NCI-H1092 treated with DMSO at 0.1 percent for 48 hours (cell line): ENCODE results near the gene ALDH1A2.
"Not testable (repeated sequence)": the region's sequence is repeated elsewhere in the genome, so short reads cannot be mapped to it uniquely, and the experiment has no call there.

Experiments
- DNase-seq: peaks from one replicate; lab custom pipeline; 2025; lab: John Stamatoyannopoulos, UW

ALDH1A2 gene

DNA sequence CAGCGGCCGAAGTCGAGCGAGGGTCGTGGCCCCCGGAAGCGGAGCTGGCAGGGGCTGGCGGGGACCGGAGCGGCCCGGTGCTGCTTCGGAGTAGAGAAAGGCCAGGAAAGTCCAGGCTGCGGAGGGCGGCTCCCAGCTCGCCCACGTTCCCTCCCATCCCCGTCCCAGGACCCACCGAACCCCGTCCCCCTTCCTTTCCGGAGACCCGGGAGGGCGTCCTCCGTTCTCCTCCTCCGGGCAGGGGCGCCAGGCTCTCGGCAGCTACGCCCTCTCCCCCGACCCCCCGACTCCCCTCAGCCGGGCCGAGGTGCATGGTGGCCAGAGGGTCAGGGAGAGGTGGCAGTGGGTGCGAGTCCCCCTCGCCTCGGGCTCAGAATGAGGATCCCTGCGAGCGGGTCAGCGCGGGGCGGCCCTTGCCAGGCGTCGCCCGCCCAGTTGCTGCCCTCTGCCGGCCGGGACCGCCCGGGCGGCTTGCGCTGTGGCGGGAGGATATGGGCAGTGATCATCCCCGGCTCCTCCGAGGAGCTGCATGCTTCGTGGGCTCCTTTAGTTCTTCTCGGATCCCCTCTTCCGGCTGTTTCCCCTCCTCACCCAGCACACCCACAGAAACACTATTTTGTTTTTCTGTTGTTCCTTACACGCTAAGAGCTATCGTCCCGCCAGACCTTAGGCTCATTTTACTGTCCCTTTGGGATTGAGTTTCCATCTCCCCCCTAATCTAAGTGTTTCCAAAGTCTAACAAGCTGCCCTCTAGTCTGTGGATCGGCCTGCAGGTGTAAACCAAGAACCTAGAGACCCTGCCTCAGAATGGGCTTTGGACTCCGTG is 744 bp upstream of the ALDH1A2 start:
- DNase-seq, result no peak

DNA sequence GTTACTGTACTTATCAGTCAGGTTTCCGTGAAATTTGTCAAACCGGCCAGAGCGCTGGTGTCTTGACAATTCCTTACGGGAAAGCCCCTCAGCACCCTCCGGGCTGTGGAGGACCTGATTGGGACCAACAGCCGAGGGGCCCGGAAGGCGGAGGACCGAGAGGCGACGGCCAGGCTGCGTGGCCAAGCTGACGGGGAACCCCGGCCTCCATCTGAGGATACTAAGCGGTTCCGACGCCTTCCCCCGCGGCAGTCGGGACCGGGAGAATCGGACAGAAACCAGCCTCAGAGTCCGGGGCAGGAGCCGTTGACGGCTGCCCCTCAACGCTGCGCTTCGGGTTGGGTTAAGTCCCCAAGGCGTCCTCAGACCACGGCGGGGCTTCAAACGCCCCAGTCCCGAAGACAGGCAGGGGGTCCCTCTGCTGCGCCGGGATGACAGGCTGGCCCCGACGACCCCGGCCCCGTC is 499 bp downstream of the ALDH1A2 start:
- DNase-seq, result no peak

GRCh38 chr15:58064082-58064979 is 1.2 kb downstream of the ALDH1A2 start:
- no peak for DNase-seq

- DNase-seq, result no peak
These were observed 1.9 kb downstream of the ALDH1A2 start for GRCh38 chr15:58063614-58064013.

DNA sequence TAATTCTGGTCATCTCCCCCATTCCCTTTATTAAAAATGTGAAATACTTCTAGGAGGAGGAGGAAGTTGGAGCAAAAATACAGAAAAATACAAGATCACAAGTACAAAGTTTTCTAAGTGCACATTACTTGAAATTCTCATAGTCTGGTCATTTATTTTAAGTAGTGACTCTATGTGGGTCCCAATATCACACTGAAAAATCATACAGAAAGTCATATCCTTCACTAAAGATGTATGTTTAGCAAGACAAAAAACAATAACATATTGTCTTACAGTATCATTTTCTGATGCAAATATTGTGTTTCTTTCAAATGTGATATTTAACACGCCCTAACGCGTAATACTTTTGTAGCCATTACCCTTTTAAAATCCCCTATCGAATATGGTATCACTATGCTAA is 2.5 kb downstream of the ALDH1A2 start:
- no peak for DNase-seq

DNA sequence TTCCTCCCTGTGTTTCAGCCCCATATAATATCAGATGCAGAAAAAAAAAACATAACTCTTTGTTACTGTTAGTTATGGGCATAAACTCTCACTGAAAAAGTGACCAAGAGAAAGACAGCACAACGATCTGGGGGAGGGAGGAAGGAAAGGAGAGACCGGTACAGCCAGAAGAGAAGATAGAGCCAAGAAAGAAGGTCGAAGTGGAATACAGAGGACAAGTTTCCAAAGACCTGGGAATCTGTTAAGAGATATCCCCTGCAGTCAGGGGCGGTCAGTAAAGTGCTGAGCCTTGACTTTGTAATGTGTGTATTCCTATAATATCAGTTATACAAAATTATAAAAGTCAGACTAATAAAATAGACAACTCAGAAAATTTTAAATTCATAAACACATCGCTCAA is 3.3 kb downstream of the ALDH1A2 start:
- DNase-seq, result no peak

- no peak for DNase-seq
These were observed 4.9 kb downstream of the ALDH1A2 start for GRCh38 chr15:58060575-58060974.

- no peak for DNase-seq
These were observed 6.8 kb downstream of the ALDH1A2 start for GRCh38 chr15:58058729-58059128.

- DNase-seq, result no peak
These were observed 7.4 kb downstream of the ALDH1A2 start for GRCh38 chr15:58058073-58058472.

GRCh38 chr15:58057559-58057958 is 8.0 kb downstream of the ALDH1A2 start:
- no peak for DNase-seq

DNA sequence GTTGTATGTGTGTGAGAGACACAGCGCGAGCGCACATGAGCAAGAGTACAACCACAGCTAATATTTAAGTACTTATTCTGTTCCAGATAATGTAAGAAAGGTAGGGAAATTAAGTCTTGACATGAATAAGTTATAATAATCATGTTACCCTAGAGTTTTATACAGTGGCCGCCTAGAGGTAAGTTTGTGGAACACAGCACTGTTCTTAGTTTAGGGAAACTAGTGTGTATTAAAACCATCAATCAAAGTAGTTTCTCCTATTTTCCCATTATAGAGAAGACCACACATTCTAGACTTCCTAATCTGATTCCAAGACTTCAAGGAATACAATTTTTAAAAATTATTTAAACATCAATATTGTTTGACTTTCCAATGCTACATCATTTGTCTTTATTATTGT is 9.5 kb downstream of the ALDH1A2 start:
- no peak for DNase-seq

GRCh38 chr15:58053315-58054153 is 12.0 kb downstream of the ALDH1A2 start:
- DNase-seq, result no peak

- no peak for DNase-seq
These were observed 13.2 kb downstream of the ALDH1A2 start for GRCh38 chr15:58052334-58052733.

- no peak for DNase-seq
These were observed 15.8 kb downstream of the ALDH1A2 start for GRCh38 chr15:58049520-58050227.

GRCh38 chr15:58048261-58048660 is 17.2 kb downstream of the ALDH1A2 start:
- no peak for DNase-seq

GRCh38 chr15:58047149-58047548 is 18.4 kb downstream of the ALDH1A2 start:
- DNase-seq, result no peak

GRCh38 chr15:58046467-58046866 is 19.0 kb downstream of the ALDH1A2 start:
- no peak for DNase-seq

- not testable (repeated sequence) for DNase-seq
These were observed 20.1 kb downstream of the ALDH1A2 start for GRCh38 chr15:58045376-58045775.

DNA sequence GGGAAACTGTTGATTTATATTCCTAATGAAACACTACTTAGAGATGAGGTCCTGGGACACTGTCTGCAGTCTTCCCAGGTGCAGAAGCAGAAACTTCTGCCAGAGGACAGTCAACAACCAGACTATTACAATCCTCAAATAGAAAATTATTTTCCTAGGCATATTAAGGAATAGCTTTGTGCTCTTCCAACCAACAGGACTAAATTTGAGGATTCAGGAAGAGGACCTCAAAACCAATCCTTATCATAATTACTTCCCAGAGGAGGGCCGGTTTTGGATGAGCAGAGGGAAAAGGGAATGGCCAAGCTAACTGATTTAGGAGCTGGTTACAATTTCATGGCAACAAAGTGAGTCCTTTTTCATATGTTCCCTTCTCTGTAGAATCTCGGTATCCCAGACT is 21.0 kb downstream of the ALDH1A2 start:
- DNase-seq, result no peak

- DNase-seq, result no peak
These were observed 22.2 kb downstream of the ALDH1A2 start for GRCh38 chr15:58043192-58043903.

DNA sequence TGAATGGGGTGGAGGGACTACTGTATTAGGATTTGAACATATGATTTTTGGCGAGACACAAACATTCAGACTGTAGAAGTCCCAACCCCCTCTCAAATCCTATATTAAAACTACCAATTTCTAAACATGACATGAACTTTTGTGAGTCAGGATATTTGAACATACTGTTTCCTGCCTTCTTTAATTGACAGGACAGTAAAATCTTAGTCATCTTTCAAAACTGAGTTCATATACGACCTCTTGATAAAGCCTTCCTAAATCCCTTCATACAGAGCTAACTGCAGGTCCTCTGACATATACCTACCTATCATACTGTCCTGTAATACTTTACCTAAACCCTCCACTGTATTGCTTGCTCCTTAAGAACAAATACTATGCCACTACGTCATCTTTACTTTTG is 23.5 kb downstream of the ALDH1A2 start:
- DNase-seq, result no peak
